Stomach (tissue), 9 donors: Measurements from ENCODE around the gene CHN1. TPM values are rescaled to one million over a fixed set of nuclear protein-coding genes. Genes with fewer than 3 reads are reported as not detected.

ENCODE experiments used
- DNase-seq, 2 donors: peaks; one replicate each; pipeline versions ENCODE4 v3.0.0 to v3.0.0-alpha.2; 2013 to 2019
- H3K27ac ChIP-seq, 5 donors: fragments of 200-600 bp in 4 of 5; sonication (generic) in 4 of 5; one replicate each; pipeline ENCODE4 v1.5.1; 2013 to 2019; ENCODE audit warnings: mild to moderate bottlenecking in 1 of 5, moderate library complexity in 1 of 5
- H3K27me3 ChIP-seq, 3 donors: fragments of 200-600 bp; sonication (generic); one replicate each; pipeline ENCODE4 v1.5.1; 2017 to 2019; ENCODE audit warnings: mixed run types in 1 of 3
- H3K36me3 ChIP-seq, 4 donors: fragments of 200-600 bp; sonication (generic); 1 replicate in 3 of 4; 2 replicates in 1 of 4; pipeline ENCODE4 v1.5.1; 2016 to 2019
- H3K4me1 ChIP-seq, 4 donors: fragments of 200-600 bp; sonication (generic); one replicate each; pipeline ENCODE4 v1.5.1; 2016 to 2019
- H3K4me3 ChIP-seq, 4 donors: fragments of 200-600 bp; sonication (generic) in 3 of 4; one replicate each; pipeline ENCODE4 v1.5.1; 2016 to 2019; ENCODE audit warnings: mild to moderate bottlenecking in 1 of 4
- H3K9me3 ChIP-seq, 4 donors: fragments of 200-600 bp; sonication (generic); one replicate each; pipeline ENCODE4 v1.5.1; 2016 to 2019
- EP300 ChIP-seq: sonication (generic); formaldehyde crosslinking; IDR thresholded peaks from one replicate; pipeline ENCODE4 v1.6.1; 2017; ENCODE audit warnings: antibody characterized with exemption
- POLR2A ChIP-seq, 4 donors: fragments of 450-650 bp; IDR thresholded peaks; one replicate each; pipeline ENCODE4 v1.6.1; 2016; ENCODE audit warnings: antibody characterized with exemption in 4 of 4, control low read depth in 2 of 4, mild to moderate bottlenecking in 1 of 4, moderate library complexity in 1 of 4
- POLR2AphosphoS5 ChIP-seq, 3 donors: sonication (generic); formaldehyde crosslinking; IDR thresholded peaks; one replicate each; pipeline ENCODE4 v1.6.1; 2016; ENCODE audit warnings: antibody characterized with exemption in 3 of 3
- WGBS, 5 donors: extraction: QIAGEN DNeasy Blood & Tissue Kit in 3 of 5; methylation state at CpG; one replicate each; pipeline versions ENCODE4 v1.1.5 to v1.1.7; 2013 to 2018; 5-methylcytosine and 5-hydroxymethylcytosine counted together
- intact Hi-C: fragments of 100-400 bp; cut with DNase I; formaldehyde crosslinking; loops from one replicate; pipeline ENCODE4 v1.15.1; 2023; ENCODE audit warnings: low total_unique reads
- polyA plus RNA-seq, 3 donors: library from polyadenylated mRNA; stranded (reverse); fragments of 200-250 nt; gene quantifications; one replicate each; pipeline ENCODE4 v1.2.3, GENCODE V29; 2013
- total RNA-seq, 5 donors: library from RNA; depleted of rRNA; stranded (reverse); fragments of >200 nt; gene quantifications; one replicate each; pipeline versions ENCODE4 v1.1.0 to v1.2.3, GENCODE V29; 2014 to 2016
- TF ChIP-seq, protein P1 (sequence below), 7 experiments: fragments of 450-650 bp in 4 of 7; fragments of 200-600 bp in 3 of 7; sonication (generic) in 3 of 7; IDR thresholded peaks; one replicate each; pipeline ENCODE4 v1.5.1; 2016 to 2019; ENCODE audit warnings: antibody characterized with exemption in 7 of 7, control low read depth in 2 of 7, mild to moderate bottlenecking in 1 of 7
- donor health status: healthy with polysubstance abuse.
- donor health status: Bipolar disorder and iron deficiency.
- donor health status: healthy.

The CHN1 gene
- total and polyA plus RNA-seq, 8 donors: 2.3 to 50.9 (median 12.2) TPM; not detected in 1

DNA sequence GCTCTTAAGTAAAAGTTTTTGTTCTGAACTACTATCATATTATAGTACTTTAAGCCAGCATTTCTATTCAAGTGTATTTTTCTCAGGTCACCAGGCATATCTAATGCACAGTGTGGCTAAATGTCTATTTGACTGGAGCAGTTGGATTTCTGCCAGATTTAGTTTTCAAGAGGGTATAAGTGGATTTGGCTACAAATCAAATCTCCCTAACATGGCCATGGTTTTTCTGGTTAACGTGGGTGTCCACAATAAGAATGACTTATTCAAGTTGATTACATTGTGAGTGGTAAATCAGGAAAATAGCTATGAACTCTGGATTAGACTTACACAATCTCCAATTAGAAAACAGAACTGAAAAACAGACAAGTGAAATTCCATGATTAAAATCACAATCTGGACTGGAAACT lies 5.7 kb upstream of the CHN1 start:
- intact Hi-C loops: no loop called here
- H3K27me3 ChIP-seq: peaks cover 0 to 27% (median 0%) of the 10 kb centered on the region in 3 donors
- peaks cover 0 to 14% (median 2%) of the 10 kb centered on the region in 4 donors for H3K4me1 ChIP-seq
- TF ChIP-seq, protein P1, sequence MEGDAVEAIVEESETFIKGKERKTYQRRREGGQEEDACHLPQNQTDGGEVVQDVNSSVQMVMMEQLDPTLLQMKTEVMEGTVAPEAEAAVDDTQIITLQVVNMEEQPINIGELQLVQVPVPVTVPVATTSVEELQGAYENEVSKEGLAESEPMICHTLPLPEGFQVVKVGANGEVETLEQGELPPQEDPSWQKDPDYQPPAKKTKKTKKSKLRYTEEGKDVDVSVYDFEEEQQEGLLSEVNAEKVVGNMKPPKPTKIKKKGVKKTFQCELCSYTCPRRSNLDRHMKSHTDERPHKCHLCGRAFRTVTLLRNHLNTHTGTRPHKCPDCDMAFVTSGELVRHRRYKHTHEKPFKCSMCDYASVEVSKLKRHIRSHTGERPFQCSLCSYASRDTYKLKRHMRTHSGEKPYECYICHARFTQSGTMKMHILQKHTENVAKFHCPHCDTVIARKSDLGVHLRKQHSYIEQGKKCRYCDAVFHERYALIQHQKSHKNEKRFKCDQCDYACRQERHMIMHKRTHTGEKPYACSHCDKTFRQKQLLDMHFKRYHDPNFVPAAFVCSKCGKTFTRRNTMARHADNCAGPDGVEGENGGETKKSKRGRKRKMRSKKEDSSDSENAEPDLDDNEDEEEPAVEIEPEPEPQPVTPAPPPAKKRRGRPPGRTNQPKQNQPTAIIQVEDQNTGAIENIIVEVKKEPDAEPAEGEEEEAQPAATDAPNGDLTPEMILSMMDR (IDR thresholded peaks at IDR 0.05): no peak
- TF ChIP-seq POLR2AphosphoS5 (IDR thresholded peaks at IDR 0.05): no peak
- no peak for TF ChIP-seq EP300
- TF ChIP-seq POLR2A (IDR thresholded peaks at IDR 0.05): no peak
- no peak overlapping the region for H3K4me3 ChIP-seq
- 19 to 49% (median 26%) methylated on average over 1 of the region's 1 CpG for WGBS, 5 donors
- peak in 1 of 2 donors; percentile 40 for DNase-seq
- H3K9me3 ChIP-seq: peaks cover 0 to 4% (median 0%) of the 10 kb centered on the region in 4 donors
- H3K36me3 ChIP-seq: no peaks in the 10 kb centered on the region
- H3K27ac ChIP-seq: no peak overlapping the region

DNA sequence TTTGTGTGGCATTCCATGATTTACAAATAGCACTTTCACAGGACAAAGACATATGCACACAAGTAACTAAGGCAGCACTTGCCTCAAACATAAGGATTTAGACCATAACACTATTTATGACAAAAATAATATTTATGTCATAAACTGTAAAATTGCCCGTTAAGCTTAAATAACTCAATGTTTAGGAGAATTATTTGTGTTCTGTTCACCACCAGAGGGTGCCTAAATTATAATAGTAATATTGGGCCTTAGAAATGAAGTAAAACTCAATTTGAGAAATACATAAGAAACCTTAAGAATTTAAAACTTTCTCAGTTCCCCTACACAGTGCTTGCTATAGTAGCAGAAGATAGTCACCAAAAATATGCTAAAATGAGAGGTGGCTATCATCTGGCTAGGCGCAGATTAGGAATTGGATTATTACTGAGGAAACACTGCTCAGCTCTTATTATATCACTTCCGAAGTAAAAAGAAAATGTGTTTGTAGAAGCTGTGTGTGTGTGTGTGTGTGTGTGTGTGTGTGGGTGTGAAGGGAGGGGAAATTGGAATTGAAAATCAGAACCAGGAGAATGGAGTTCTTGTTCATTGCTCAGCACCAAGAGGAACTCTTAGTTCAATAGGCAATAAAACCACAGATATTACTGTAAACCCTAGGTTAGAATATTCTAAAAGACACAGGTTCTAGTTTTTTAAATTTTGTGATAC lies 4.9 kb upstream of the CHN1 start:
- Histone ChIP-seq H3K9me3 (peaks cover 0 to 4% (median 0%) of the 10 kb centered on the region in 4 donors), H3K4me3 (no peak overlapping the region), H3K27ac (no peak overlapping the region), H3K4me1 (peaks cover 3 to 21% (median 8%) of the 10 kb centered on the region in 4 donors), H3K36me3 (no peaks in the 10 kb centered on the region), H3K27me3 (peaks cover 0 to 34% (median 6%) of the 10 kb centered on the region in 3 donors)
- no peak for DNase-seq
- intact Hi-C loops: no loop called here
- WGBS, 5 donors: 69 to 79% (median 75%) methylated on average over 3 of the region's 3 CpGs
- no peak for TF ChIP-seq POLR2A (IDR thresholded peaks at IDR 0.05)
- TF ChIP-seq POLR2AphosphoS5 (IDR thresholded peaks at IDR 0.05): no peak
- TF ChIP-seq, protein P1 (IDR thresholded peaks at IDR 0.05): no peak
- no peak for TF ChIP-seq EP300

DNA sequence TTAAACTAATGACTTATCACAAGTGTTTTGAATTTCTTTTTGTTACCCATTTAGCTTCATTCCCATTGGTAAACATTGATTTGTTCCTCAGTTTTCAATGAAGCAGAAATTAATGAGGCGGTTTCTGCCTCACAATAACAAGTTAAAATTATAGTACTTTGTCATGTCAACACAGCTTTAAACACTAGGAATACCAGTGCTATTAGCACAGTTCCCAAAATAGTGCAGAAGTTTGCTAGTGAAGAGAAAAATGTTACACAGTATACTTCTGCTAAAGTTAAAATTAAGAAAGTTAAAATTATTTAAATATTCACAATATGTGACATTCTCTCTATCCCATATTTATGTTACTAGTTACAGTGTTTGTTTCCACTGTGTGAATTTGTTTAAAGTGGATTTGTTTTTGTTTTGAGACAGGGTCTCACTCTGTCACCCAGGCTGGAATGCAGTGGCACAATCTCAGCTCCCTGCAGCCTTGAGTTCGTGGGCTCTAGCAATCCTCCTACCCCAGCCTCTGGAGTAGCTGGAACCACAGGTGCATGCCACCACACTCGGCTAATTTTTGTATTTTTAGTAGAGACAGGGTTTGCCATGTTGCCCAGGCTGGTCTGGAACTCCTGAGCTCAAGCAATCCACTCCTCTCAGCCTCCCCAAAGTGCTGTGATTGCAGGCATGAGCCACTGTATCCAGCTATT lies 3.8 kb upstream of the CHN1 start:
- peak overlapping the region in 2 of 5 donors; percentile 10 to 44 for H3K27ac ChIP-seq
- intact Hi-C loops: no loop called here
- 60 to 83% (median 72%) methylated on average over 3 of the region's 3 CpGs for WGBS, 5 donors

DNA sequence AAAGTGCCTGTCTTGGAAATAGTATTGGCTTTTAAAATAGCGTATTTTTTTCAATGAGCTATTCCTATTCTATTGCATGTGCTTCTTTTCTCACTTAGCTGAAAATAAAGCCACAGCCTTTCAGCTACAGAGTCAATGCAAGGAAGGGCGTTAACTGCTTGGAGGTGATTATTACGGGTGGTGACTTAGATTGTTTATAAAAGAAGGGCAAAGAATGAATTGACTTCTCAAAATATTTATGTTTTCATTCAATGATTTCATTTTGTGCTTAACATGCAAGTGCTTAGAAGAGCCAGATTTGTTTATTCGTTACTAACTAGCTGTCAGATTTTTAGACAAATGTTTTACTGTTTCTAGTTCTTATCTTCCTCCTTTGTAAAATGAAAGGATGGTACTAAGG lies 2.8 kb upstream of the CHN1 start:
- TF ChIP-seq, protein P1 (IDR thresholded peaks at IDR 0.05): no peak
- TF ChIP-seq POLR2A (IDR thresholded peaks at IDR 0.05): no peak
- Histone ChIP-seq H3K27ac (peak overlapping the region in 1 of 5 donors; percentile 7), H3K9me3 (no peaks in the 10 kb centered on the region), H3K4me3 (no peak overlapping the region), H3K4me1 (peaks cover 3 to 25% (median 15%) of the 10 kb centered on the region in 4 donors), H3K36me3 (no peaks in the 10 kb centered on the region), H3K27me3 (peaks cover 0 to 55% (median 16%) of the 10 kb centered on the region in 3 donors)
- intact Hi-C loops: no loop called here
- WGBS, 5 donors: 46 to 73% (median 63%) methylated on average over 4 of the region's 4 CpGs
- no peak for DNase-seq

More for the DNA sequence above, 3.8 kb upstream of the CHN1 start:
- TF ChIP-seq EP300 (no peak), POLR2AphosphoS5 (IDR thresholded peaks at IDR 0.05) (no peak), POLR2A (IDR thresholded peaks at IDR 0.05) (no peak)
- TF ChIP-seq, protein P1 (IDR thresholded peaks at IDR 0.05): no peak
- peaks cover 0 to 46% (median 16%) of the 10 kb centered on the region in 3 donors for H3K27me3 ChIP-seq
- no peaks in the 10 kb centered on the region for H3K36me3 ChIP-seq
- H3K9me3 ChIP-seq: no peaks in the 10 kb centered on the region
- no peak overlapping the region for H3K4me3 ChIP-seq
- peaks cover 3 to 25% (median 13%) of the 10 kb centered on the region in 4 donors for H3K4me1 ChIP-seq
- no peak for DNase-seq
